HG02588 (cell line): ENCODE measurements around the gene NFATC3.

ENCODE experiments used
- ATAC-seq: cut with Tn5 transposase; IDR thresholded peaks from one replicate; pipeline ENCODE4 v1.9.1; 2021; ENCODE audit warnings: mild to moderate bottlenecking, moderate library complexity; ENCODE audit not compliant: unreplicated experiment

NFATC3 gene

GRCh38 chr16:68228652-68229051 lies 143.5 kb downstream of the NFATC3 start:
- no peak for ATAC-seq

- ATAC-seq, result no peak
Observed at GRCh38 chr16:68229431-68230175, 144.4 kb downstream of the NFATC3 start.

GRCh38 chr16:68230176-68230571 lies 145.0 kb downstream of the NFATC3 start:
- ATAC-seq, result no peak

- ATAC-seq, result no peak
Observed at GRCh38 chr16:68230956-68231355, 145.8 kb downstream of the NFATC3 start.

- ATAC-seq, result no peak
Observed at GRCh38 chr16:68231384-68232136, 146.4 kb downstream of the NFATC3 start.

- no peak for ATAC-seq
Observed at GRCh38 chr16:68232335-68232734, 147.2 kb downstream of the NFATC3 start.

- no peak for ATAC-seq
Observed at GRCh38 chr16:68233085-68233834, 148.1 kb downstream of the NFATC3 start.

- no peak for ATAC-seq
Observed at GRCh38 chr16:68233835-68234187, 148.6 kb downstream of the NFATC3 start.

- ATAC-seq, result no peak
Observed at GRCh38 chr16:68234188-68235107, 149.3 kb downstream of the NFATC3 start.

GRCh38 chr16:68235108-68235886 lies 150.1 kb downstream of the NFATC3 start:
- ATAC-seq, result no peak

- no peak for ATAC-seq
Observed at GRCh38 chr16:68235887-68236136, 150.6 kb downstream of the NFATC3 start, which contains the start of gene ESRP2. Gene ESRP2, minus strand, starts transcription at chr16:68236127. Its CDS starts 82 bp downstream, at chr16:68236045.

GRCh38 chr16:68236137-68236825 lies 151.1 kb downstream of the NFATC3 start:
- no peak for ATAC-seq

- ATAC-seq, result no peak
Observed at GRCh38 chr16:68236826-68237242, 151.7 kb downstream of the NFATC3 start.

- ATAC-seq, result peak; percentile 70
Observed at GRCh38 chr16:68237243-68238028, 152.3 kb downstream of the NFATC3 start.

- ATAC-seq, result peak; percentile 10
Observed at GRCh38 chr16:68238029-68238345, 152.8 kb downstream of the NFATC3 start.

GRCh38 chr16:68242085-68242484 lies 156.9 kb downstream of the NFATC3 start:
- ATAC-seq, result no peak

GRCh38 chr16:68242926-68243858 lies 158.0 kb downstream of the NFATC3 start:
- no peak for ATAC-seq

- no peak for ATAC-seq
Observed at GRCh38 chr16:68244481-68244902, 159.3 kb downstream of the NFATC3 start.
